GM18505 (cell line): ENCODE results near the gene ZNF426.
A peak's percentile ranks its signal among the peaks of the same experiment; 100 is the strongest.
"Not testable (repeated sequence)": the region's sequence is repeated elsewhere in the genome, so short reads cannot be mapped to it uniquely, and the experiment has no call there.

Source experiments
- ATAC-seq: cut with Tn5 transposase; IDR thresholded peaks from one replicate; pipeline ENCODE4 v1.9.1; 2021; ENCODE audit not compliant: unreplicated experiment
- POLR2A ChIP-seq: IDR thresholded peaks from 4 replicates; pipeline ENCODE4 v1.6.1; 2011; ENCODE audit warnings: borderline replicate concordance; ENCODE audit not compliant: insufficient read depth, insufficient read length; ENCODE audit errors: extremely low read depth

The ZNF426 gene

DNA sequence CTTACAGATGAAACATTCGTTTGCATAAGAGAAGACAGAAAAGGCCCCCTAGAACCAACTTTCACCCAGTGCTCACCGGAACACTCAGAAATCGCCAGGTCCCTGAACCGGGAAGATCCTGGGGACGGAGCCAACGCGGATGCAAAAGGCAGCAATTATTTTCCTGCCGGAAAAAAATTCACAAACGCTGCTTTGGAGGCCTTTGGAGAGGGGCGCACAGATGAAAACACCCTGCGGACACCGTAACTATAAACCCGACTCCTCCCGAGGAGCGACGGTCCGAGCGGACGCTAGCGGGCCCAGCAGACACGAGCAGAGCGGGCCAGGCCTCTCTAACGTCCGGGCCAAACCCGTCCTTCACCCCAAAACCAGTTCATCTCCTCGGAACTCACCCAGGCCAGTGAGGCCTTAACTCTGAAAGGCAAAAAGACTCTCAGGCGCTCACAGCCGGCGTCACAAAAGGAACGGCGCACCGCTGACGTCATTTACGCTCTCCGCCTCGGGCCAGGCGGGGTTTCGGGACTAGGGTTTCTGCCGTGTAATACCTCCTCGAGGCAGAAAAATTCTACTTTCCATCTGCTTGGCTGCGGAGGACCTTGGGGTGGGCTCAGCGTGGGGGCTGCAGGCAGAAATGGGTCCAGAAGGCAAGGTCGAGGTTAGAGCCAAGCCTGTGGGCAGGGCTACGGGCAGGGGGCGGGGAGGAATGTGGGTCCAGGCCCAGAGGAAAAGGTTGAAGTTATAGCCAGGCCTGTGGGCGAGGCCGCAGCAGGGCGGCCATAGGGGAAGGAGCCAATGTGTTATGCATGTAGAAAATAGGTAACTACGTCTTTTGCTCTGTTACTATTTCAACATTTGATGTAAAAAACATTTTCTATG, at the start of gene ZNF426:
Gene ZNF426 (minus strand): TSS at position 463 of the 876 bp plus-strand sequence. CDS start 2,413 bp downstream, outside the sequence.
- peak; percentile 74 for TF ChIP-seq POLR2A
- ATAC-seq, result peak; percentile 90

- ATAC-seq, result no peak
- no peak for TF ChIP-seq POLR2A
These were observed 48.3 kb upstream of the ZNF426 start for GRCh38 chr19:9586764-9587163.

DNA sequence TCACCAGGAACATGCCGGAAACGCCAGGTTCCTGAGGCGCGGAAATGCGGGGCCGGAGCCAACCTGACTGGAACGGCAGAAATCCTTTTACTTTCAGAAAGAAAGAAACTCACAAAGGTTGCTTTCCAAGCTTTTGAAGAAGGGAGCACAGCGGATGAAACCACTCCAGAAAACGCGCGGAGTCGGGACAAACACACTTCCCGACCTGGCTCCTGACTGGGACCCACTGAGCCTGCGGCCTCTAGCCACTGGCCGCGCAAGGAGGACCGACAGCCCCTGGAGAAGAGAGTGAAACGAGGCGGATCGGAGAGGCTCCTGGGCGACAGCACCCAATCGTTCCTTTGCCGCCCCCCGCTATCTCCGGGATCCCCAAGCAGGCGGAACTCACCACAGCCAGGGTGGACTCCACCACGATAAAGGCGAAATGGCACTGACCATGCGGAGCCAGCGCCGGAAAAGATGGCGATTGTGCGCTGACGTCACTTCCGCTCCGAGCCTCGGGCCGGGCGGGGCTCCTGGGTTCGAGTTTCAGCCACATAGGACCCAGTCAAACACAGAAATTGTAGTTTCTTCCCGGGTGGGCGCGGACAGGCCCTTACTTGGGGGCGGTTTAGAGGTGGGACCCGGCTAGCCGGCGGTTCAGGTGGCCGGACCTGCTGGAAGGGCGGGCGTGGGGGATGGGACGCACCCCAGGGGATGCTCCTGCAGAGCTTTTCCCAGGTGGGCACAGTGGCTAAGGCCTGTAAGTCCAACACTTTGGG, 45.8 kb upstream of the ZNF426 start, which contains the start of gene ZNF121:
Gene ZNF121 (minus strand): TSS at position 432 of the 761 bp plus-strand sequence. CDS start 16,407 bp downstream, outside the sequence.
- peak; percentile 92 for ATAC-seq
- TF ChIP-seq POLR2A, result peak; percentile 93

- not testable (repeated sequence) for ATAC-seq
These were observed 43.8 kb upstream of the ZNF426 start for GRCh38 chr19:9582081-9582725.

DNA sequence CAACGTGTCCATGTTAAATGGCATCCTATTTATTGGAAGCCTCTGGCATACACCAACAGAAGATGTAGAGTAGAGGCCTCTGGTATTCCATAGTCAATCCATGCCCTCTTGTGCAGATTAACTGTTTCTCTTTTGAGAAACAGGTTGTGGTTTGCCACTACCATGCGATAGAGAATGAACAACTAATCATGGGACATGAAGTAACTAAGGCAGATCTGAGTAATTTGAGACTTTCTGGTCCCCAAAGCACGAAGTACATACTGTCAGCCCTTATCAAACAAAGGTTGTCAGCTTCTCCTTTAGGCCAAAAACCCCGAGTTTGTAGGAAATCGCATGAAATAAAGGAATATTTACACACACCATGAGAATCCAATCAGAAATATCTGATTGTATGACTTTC, 42.3 kb upstream of the ZNF426 start:
- TF ChIP-seq POLR2A, result no peak
- ATAC-seq, result no peak

GRCh38 chr19:9570255-9570654, 31.8 kb upstream of the ZNF426 start:
- TF ChIP-seq POLR2A, result no peak
- no peak for ATAC-seq

- no peak for TF ChIP-seq POLR2A
These were observed 28.3 kb upstream of the ZNF426 start for GRCh38 chr19:9566729-9567128.

DNA sequence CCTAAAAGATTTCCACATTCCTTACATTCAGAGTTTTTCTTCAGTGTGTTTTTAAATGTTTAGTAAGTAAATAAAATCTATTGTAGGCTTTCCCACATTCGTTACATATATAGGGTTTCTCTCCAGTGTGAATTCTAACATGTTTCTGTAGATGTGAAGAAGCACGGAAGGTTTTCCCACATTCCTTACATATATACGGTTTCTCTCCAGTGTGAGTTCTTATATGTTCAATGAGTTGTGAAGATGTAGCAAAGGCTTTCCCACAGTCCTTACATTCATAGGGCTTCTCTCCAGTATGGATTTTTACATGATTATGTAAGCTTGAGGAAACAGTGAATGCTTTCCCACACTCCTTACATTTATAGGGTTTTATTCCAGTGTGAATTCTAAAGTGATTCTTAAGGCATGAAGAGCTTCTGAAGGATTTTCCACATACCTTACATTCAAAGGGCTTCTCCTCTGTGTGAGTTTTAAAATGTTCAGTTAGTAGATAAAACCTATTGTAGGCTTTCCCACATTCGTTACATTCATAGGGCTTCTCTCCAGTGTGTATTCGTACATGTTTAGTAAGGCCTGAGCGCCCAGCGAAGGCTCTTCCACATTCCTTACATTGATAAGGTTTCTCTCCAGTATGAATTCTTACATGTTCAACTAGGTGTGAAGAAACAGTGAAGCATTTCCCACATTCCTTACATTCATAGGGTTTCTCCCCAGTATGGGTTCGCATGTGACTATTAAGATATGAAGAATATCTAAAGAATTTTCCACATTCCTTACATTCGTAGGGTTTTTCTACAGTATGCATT, 27.7 kb upstream of the ZNF426 start:
- no peak for TF ChIP-seq POLR2A
- no peak for ATAC-seq

More at GRCh38 chr19:9566729-9567128, 28.3 kb upstream of the ZNF426 start:
- ATAC-seq, result no peak

GRCh38 chr19:9552536-9553274, 14.3 kb upstream of the ZNF426 start:
- no peak for ATAC-seq
- no peak for TF ChIP-seq POLR2A

- no peak for ATAC-seq
- TF ChIP-seq POLR2A, result no peak
These were observed 9.4 kb upstream of the ZNF426 start for GRCh38 chr19:9547870-9548269.

DNA sequence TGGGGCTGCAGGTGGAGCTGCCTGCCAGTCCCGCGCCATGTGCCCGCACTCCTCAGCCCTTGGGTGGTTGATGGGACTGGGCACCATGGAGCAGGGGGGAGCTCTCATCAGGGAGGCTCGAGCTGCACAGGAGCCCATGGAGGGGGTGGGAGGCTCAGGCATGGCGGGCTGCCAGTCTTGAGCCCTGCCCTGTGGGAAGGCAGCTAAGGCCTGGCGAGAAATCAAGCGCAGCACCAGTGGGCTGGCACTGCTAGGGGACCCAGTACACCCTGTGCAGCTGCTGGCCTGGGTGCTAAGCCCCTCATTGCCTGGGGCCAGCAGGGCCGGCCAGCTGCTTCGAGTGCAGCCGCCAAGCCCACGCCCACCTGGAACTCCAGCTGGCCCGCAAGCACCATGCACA, 2.8 kb upstream of the ZNF426 start:
- ATAC-seq, result not testable (repeated sequence)

DNA sequence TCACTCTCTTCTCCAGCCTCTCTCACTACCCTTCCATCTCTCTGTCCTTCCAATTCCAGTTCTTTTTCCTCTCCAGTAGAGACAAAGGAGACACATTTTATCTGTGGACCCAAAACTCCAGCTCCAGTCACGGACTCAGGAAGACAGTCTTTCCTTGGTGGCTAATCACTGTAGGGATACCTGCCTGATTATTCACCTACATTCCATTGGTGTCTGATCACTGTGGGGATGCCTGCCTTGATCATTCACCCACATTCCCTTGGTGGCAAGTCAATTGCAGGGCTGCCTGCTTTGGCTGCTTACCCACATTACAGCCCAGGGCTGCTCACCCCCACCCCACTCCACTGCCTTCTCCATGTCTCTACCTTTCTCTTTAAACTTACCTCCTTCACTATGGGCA, 1.5 kb upstream of the ZNF426 start:
- not testable (repeated sequence) for ATAC-seq

GRCh38 chr19:9539201-9539600, 756 bp upstream of the ZNF426 start:
- not testable (repeated sequence) for ATAC-seq
